Upper lobe of left lung (tissue), 4 donors: ENCODE measurements around the gene AIF1.

ENCODE experiments used
- CTCF ChIP-seq, 6 experiments: fragments of 450-650 bp in 4 of 6; fragments of 200-600 bp in 2 of 6; sonication (generic) in 2 of 6; IDR thresholded peaks; one replicate each; pipeline ENCODE4 v1.5.1; 2016 to 2019; ENCODE audit warnings: antibody characterized with exemption in 6 of 6
- EP300 ChIP-seq, 4 donors: sonication (generic); formaldehyde crosslinking; IDR thresholded peaks; one replicate each; pipeline ENCODE4 v1.5.1; 2017; ENCODE audit warnings: antibody characterized with exemption in 4 of 4, control low read depth in 2 of 4
- POLR2A ChIP-seq, 4 donors: fragments of 450-650 bp; IDR thresholded peaks; one replicate each; pipeline ENCODE4 v1.5.1; 2016 to 2017; ENCODE audit warnings: antibody characterized with exemption in 4 of 4, mild to moderate bottlenecking in 2 of 4
- POLR2AphosphoS5 ChIP-seq, 2 donors: sonication (generic); formaldehyde crosslinking; IDR thresholded peaks; one replicate each; pipeline ENCODE4 v1.5.1; 2017; ENCODE audit warnings: antibody characterized with exemption in 2 of 2

- TF ChIP-seq POLR2AphosphoS5 (IDR thresholded peaks at IDR 0.05) = no peak
- TF ChIP-seq POLR2A (IDR thresholded peaks at IDR 0.05) = no peak
- TF ChIP-seq CTCF (IDR thresholded peaks at IDR 0.05) = no peak
- no peak for TF ChIP-seq EP300 (IDR thresholded peaks at IDR 0.05)
Observed at GRCh38 chr6:31626952-31627351, 11.9 kb downstream of the AIF1 start.
